GM18870 (cell line): ENCODE data around the gene CD209.
"Not testable (repeated sequence)": the region's sequence is repeated elsewhere in the genome, so short reads cannot be mapped to it uniquely, and the experiment has no call there.

Source experiments
- ATAC-seq: cut with Tn5 transposase; IDR thresholded peaks from one replicate; pipeline ENCODE4 v1.9.1; 2021; ENCODE audit warnings: moderate library complexity; ENCODE audit not compliant: unreplicated experiment

Gene CD209

GRCh38 chr19:7769171-7769570, 21.8 kb upstream of the CD209 start:
- ATAC-seq = no peak

- ATAC-seq = no peak
These were observed 20.2 kb upstream of the CD209 start for GRCh38 chr19:7767487-7767886.

- ATAC-seq = no peak
These were observed 19.2 kb upstream of the CD209 start for GRCh38 chr19:7766535-7766934.

- not testable (repeated sequence) for ATAC-seq
These were observed 17.7 kb upstream of the CD209 start for GRCh38 chr19:7765043-7765442.

DNA sequence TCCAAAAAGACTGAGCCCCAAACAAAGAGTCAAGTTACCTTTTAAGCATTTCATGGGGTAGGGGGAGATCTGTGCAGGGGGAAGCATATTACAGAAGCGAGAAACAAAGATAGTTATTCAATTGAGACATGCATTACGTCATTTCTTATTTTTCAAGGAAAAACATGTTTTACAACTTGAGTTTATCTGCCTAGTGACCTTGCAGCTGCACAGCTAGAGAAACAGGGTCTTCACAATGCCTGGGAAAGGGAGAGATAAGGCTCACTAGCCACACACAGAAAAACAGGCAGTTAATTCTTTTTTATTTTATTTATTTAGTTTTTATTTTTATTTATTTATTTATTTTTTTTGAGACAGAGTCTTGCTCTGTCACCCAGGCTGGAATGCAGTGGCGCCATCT, 16.8 kb upstream of the CD209 start:
- not testable (repeated sequence) for ATAC-seq

DNA sequence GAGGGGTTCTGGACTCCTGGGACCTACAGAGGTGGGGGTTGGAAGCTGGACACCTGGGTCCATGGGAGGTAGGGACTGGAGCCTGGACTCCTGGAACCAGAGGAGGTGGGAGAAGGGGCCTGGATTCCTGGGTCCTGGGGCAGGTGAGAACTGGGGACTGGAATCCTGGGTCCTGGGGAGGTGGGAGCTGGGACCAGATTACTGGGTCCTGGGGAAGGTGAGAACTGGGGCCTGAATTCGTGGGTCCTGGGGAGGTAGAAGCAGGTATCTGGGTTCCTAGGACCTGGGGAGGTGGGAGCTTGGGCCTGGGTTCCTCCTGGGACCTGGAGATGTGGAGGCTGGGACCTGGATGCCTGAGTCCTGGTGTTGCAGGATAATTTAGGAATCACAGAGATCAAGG, 16.4 kb upstream of the CD209 start:
- ATAC-seq = no peak

DNA sequence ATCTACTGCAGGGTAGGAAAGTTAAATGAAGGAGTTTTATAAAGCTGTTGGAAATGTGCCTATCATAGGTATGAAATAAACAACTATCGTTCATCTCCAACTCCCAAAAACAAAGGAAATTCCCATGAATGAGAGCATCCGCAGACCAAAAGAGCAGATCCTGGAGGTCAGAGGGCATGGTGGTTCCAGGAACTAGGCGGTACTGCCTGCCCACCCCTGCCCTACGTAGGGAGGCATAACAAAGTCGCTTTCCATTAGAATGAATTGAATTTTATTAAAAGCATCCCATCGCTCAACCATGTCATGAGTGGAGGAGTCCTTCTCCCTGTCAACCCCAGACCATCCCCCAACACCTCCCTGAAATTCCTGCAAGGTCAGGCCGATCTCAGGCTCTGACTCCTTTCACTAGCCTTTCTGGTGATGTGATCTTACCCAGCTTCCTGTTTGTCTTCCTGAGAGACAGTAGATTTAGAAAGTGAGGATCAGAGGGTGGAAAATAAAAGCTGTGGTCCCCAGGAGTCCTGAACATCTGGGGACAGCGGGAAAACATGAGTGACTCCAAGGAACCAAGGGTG, 15.5 kb upstream of the CD209 start, which contains the start of gene CLEC4M:
Gene CLEC4M (plus strand): TSS at position 525 of the 575 bp plus-strand sequence. CDS start 24 bp downstream, at position 549.
- no peak for ATAC-seq

- ATAC-seq = no peak
These were observed 11.8 kb upstream of the CD209 start for GRCh38 chr19:7759156-7759555.

GRCh38 chr19:7757358-7757757, 10.0 kb upstream of the CD209 start:
- no peak for ATAC-seq

DNA sequence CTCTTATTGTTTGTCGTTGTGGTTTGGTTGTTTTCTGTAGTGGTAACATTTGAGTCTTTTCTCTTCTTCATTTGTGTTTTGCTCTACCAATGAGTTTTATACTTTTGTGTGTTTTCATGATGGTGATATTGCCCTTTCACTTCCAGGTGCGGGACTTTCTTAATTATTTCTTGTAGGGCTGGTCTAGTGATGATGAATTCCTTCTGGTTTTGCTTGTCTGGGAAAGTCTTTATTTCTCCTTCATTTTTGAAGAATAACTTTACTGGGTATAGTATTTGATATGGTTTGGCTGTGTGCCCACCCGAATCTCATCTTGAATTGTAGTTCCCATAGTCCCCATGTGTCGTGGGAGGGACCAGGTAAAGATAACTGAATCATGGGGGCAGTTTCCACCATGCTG, 8.9 kb upstream of the CD209 start:
- no peak for ATAC-seq

- ATAC-seq = no peak
These were observed 3.9 kb upstream of the CD209 start for GRCh38 chr19:7751157-7751783.

- ATAC-seq = no peak
These were observed 1.4 kb upstream of the CD209 start for GRCh38 chr19:7748756-7749155.

DNA sequence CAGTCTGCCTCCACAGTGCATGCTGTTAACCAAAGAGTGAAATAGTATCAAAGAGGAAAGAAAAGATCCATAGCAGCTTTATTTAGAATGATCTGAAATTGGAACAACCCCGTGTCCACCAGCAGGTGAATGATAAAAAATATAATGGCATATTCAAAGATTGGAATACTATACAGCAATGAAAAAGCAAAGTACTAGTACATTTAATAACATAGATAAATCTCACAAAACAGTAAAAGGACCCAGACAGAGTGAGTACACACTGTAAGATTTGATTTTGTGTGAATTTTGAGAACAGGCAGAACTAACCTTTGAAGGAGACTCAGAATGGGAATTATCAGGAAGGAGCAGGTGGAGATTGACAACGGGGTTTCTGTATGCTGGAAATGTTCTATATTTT, 837 bp upstream of the CD209 start:
- ATAC-seq = no peak

- not testable (repeated sequence) for ATAC-seq
These were observed 1.0 kb downstream of the CD209 start for GRCh38 chr19:7746306-7746705.

- ATAC-seq = no peak
These were observed 2.3 kb downstream of the CD209 start for GRCh38 chr19:7744871-7745650.

- no peak for ATAC-seq
These were observed 3.0 kb downstream of the CD209 start for GRCh38 chr19:7744199-7744786.

- no peak for ATAC-seq
These were observed 3.9 kb downstream of the CD209 start for GRCh38 chr19:7743425-7743841.

GRCh38 chr19:7742991-7743390, 4.3 kb downstream of the CD209 start:
- ATAC-seq = no peak

DNA sequence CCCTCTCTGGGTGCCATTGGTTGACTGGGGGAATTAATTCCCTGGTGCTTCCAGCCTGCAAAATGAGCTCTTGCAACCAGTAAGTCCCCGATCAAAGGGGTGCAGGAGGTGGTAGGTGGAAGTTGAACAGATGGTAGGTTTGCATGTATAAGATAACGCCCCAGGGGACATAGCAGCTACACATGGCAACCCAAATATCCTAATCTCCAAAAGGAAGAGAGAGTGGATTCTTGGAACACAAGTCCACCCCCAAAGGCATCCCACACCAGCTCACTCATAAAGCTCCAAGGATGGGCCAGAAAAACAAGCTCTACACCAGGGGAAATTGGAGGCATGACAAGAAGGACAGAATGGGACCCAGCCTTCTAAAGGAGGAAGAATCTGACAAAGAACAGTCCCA, 4.8 kb downstream of the CD209 start:
- no peak for ATAC-seq

DNA sequence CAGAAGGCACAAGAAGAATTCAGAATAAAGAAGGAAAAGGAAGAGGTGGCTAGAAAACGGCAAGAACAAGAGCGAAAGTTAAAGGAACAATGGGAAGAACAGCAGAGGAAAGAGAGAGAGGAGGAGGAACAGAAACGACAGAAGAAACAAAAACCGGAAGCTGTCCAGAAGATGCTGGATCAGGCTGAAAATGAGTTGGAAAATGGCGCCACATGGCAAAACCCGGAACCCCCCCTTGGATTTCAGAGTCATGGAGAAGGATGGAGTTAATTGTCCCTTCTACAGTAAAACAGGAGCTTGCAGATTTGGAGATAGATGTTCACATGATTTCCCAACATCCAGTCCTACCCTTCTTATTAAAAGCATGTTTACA, 6.7 kb downstream of the CD209 start:
- no peak for ATAC-seq

DNA sequence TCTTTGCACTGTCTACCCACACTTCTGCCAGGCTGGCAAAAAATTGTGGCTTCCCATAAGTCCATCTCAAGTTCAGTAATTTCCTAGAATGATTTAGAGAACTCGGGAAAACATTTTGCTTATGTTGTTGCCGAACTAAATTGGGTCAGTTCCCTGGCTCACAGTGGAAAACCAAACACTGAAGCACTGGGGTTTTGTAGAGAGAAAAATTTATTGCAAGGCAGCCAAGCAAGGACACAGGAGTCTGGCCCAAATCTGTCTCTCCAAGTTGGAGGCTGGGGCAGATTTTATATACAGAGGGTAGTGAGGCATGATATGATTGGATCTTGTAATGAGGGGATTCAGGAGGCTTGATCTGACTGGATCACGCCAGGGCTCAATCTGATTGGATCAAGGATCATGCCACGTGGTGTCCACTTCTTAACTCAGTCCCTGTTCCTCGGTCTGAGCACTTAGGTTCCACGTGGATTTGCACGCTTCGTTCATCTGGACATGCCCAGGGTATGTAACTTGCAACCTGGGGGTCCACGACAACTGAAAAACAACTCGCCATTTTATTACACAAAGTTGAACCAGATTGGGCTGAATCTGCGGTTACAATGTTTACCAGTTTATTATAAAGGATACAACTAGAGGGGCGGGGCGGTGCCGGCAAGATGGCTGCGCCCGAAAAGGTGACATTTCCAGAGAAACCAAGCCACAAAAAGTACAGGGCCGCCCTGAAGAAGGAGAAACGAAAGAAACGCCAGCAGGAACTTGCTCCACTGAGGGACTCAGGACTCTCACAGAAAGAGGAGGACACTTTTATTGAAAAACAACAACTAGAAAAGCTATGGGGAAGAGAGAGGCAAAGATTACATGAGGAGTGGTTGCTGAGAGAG, 7.3 kb downstream of the CD209 start:
- ATAC-seq = no peak
